Panc1 (cell line): Measurements from ENCODE around the gene HOMER1.

Experiments used
- SIN3A ChIP-seq: IDR thresholded peaks from 2 replicates; pipeline ENCODE4 v1.6.1; 2012; ENCODE audit warnings: low read depth, mild to moderate bottlenecking, low read length, moderate library complexity, borderline replicate concordance; ENCODE audit not compliant: insufficient read depth
- TCF7L2 ChIP-seq: IDR thresholded peaks from 2 replicates; pipeline ENCODE4 v1.6.1; 2011; ENCODE audit warnings: mild to moderate bottlenecking, low read depth, low read length, inconsistent platforms
- TF ChIP-seq, protein P1 (sequence below): fragments of 450-650 bp; IDR thresholded peaks from 2 replicates; pipeline ENCODE4 v1.5.1; 2017; ENCODE audit warnings: mild to moderate bottlenecking

DNA sequence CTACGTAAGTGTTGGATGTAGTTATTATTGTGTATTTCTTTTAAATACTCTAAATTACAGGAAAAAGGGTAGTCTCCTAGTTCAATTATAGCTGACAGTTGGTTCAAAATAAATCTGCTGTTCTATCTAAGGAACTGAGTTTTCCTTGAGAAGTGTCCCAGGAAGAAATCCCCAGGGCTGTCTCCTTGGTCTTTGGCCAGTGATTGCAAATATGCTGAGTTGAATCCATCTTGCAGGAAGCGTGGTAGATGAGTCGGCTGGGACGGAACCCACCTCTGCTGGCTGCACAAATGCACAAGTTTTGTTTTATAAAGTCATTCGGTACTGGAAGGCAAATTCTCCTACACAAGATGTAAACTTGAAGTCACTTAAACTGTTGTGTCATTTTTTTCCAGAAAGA is 30.2 kb upstream of the HOMER1 start:
- TF ChIP-seq, protein P1, sequence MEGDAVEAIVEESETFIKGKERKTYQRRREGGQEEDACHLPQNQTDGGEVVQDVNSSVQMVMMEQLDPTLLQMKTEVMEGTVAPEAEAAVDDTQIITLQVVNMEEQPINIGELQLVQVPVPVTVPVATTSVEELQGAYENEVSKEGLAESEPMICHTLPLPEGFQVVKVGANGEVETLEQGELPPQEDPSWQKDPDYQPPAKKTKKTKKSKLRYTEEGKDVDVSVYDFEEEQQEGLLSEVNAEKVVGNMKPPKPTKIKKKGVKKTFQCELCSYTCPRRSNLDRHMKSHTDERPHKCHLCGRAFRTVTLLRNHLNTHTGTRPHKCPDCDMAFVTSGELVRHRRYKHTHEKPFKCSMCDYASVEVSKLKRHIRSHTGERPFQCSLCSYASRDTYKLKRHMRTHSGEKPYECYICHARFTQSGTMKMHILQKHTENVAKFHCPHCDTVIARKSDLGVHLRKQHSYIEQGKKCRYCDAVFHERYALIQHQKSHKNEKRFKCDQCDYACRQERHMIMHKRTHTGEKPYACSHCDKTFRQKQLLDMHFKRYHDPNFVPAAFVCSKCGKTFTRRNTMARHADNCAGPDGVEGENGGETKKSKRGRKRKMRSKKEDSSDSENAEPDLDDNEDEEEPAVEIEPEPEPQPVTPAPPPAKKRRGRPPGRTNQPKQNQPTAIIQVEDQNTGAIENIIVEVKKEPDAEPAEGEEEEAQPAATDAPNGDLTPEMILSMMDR, result no peak
- TF ChIP-seq TCF7L2, result no peak
- no peak for TF ChIP-seq SIN3A
